ENCODE data around the gene TNF.
"Not testable (repeated sequence)": the region's sequence is repeated elsewhere in the genome, so short reads cannot be mapped to it uniquely, and the experiment has no call there.

The TNF gene

GRCh38 chr6:31588871-31589650 is 13.7 kb downstream of the TNF start:
- no peak for DNase-seq

DNA sequence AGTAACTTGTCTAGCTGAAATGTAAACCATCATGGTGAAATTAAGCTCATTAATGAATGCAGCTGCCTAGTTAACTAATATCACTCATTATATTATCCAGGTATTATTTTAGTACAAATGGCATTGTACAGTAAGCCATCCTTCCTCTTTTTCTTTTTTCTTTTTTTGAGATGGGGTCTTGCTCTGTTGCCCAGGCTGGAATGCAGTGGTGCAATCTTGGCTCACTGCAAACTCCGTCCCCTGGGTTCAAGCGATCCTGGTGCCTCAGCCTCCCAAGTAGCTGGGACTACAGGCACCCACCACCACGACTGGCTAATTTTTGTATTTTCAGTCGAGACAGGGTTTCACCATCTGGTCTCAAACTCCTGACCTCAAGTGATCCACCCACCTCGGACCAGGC is 15.3 kb downstream of the TNF start:
- not testable (repeated sequence) for DNase-seq

DNA sequence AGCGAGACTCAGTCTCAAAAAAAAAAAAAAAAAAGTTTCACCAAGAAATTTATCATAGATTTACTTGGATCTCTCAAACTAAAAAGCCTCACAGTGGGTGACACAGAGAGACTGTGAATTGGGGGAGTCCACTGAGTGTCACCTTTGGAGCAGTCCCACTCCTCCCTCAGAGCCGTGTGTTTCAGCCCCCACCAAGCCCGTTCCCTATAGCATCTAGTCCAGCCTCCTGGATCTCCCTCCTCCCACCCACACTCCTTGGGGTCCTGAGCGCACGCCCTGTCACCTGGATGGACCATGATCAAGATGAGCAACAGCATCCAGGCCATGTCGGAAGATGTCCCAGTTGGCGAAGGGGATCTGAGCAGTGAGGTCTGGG is 17.0 kb downstream of the TNF start:
- no peak for DNase-seq

DNA sequence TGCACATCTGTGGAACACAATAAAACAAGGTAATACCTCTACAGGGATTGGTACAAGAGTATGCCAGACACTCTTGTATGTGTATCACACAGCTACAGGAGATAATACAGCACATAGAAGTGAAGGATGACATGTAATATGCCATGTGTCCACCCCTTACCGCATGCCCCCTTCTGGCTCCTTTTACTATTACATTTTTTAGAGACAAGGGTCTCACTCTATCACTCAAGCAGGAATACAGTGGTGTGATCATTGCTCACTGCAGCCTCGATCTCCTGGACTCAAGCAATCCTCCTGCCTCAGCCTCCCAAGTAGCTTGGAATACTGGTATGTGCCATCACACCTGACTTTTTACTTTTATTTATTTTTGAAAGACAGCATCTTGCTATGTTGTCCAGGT is 21.6 kb downstream of the TNF start:
- no peak for DNase-seq

DNA sequence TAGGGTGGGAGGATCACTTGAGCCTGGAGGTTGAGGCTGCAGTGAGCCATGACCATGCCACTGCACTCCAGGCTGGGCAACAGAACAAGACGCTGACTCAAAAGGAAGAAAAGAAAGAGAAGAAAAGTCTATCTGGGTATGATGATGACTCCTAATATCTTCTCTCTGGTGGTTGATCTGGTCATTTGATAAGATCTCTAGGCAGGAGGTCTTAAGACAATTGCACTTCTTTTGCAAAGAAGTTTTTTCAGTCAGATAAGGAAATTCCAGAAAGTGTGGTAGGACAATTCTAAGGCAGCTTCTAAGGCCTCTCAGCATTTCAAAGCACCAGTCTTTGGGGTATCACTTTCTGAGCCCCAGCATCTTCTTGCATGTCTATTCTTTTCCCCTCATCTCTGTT is 32.0 kb downstream of the TNF start:
- no peak for DNase-seq

DNA sequence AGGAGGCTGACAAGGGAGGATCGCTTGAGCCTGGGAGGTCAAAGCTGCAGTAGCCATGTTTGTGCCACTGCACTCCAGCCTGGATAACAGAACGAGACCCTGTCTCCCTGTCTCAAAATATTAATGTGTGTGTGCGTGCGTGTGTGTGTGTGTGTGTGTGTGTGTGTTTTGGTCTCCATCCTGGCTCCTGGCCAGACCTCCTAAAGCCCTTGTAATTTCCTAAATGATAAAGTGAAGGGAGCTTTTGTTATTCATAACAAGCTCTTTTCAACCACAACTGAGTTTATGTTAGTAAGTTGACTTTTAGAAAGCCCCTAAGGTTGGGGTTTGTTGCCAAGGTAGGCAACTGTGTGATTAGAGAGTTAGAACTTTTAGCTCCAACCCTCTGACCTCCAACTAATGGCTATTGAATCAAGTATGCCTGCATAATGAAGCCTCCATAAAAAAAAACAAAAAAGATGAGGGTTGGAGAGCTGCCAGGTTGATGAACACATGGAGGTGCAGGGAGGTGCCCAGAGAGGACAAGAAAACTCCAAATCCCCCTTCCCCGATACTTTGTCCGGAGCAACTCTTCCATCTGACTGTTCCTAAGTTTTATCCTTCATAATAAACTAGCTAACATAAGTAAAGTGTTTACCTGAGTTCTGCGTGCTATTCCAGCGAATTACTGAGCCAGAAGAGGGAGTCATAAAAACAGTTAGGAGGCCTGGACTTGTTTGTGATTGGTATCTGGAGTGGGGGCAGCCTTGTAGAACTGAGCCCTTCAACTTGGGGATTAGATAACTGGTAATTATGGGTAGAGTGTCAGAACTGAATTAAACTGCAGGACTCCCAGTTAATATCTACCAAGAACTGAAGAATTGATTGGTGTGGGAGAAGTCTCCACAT is 34.4 kb downstream of the TNF start:
- DNase-seq, result no peak

- no peak for DNase-seq
These were observed 35.6 kb downstream of the TNF start for GRCh38 chr6:31610968-31611367.

- DNase-seq, result no peak
These were observed 38.8 kb downstream of the TNF start for GRCh38 chr6:31614075-31614619.

DNA sequence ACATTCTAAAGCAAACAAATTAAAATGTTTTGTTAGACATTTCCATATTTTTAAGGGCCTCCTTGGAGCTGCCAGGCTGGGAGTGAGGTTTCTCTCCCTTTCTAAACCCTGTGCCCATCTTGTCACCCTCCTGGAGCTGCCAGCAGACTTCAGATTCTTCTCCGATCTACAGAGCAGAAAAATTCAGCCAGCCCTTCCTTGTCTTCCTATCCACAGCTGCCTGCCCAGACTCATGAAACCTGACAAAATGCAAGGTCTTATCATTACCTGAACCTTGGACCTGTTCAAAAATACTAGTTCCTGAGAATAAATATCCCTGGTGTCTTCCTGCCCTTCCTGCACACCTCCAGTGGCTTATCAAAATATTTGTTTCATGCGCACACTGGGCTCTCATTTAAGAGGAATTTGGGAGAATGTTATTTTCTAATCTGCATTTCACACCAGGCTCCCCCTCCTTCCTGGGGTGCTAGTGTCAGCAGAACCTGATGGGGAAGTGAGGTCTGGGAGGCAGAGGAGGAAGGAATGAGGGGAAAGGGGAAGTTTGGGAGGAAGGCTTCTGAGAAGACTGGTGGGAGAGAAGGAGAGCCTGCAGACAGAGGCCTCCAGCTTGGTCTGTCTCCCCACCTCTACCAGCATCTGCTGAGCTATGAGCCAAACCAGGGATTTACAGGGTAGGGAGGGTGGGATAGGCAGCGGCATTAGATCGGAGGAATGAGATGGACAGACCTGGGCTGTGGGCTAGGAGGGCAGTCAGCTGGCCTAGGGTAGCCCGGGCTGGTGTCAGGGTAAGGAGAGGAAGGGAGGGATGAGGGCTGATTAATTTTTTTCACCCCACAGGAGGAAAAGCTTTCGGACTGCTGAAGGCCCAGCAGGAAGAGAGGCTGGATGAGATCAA is 39.6 kb downstream of the TNF start, which contains the start of gene AIF1:
TSS of gene AIF1 (plus strand) at position 551 of the 895 bp plus-strand sequence. CDS start at position 647, 96 bp downstream.
- DNase-seq, result no peak

- DNase-seq, result no peak
These were observed 40.4 kb downstream of the TNF start for GRCh38 chr6:31615748-31616147.

DNA sequence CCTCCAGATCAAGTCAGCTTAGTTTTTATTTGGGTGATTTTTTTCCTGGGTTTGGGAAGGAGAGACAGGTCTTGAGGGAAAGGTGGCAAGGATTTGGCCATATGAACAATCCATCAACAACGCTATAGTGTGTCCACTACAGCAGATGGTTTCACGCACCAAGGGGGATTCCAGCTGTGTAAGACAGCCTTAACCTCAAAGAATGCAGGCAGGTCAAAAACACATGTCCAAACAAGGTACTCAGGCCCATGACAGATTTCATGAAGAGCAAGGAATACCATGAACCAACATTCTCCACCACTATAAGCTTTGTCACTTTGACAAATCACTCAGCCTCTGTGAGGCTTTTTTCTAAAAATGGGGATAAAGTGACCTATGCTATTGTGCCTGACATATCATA is 41.6 kb downstream of the TNF start:
- no peak for DNase-seq

GRCh38 chr6:31619805-31620585 is 44.6 kb downstream of the TNF start:
- DNase-seq, result peak; percentile 98

DNA sequence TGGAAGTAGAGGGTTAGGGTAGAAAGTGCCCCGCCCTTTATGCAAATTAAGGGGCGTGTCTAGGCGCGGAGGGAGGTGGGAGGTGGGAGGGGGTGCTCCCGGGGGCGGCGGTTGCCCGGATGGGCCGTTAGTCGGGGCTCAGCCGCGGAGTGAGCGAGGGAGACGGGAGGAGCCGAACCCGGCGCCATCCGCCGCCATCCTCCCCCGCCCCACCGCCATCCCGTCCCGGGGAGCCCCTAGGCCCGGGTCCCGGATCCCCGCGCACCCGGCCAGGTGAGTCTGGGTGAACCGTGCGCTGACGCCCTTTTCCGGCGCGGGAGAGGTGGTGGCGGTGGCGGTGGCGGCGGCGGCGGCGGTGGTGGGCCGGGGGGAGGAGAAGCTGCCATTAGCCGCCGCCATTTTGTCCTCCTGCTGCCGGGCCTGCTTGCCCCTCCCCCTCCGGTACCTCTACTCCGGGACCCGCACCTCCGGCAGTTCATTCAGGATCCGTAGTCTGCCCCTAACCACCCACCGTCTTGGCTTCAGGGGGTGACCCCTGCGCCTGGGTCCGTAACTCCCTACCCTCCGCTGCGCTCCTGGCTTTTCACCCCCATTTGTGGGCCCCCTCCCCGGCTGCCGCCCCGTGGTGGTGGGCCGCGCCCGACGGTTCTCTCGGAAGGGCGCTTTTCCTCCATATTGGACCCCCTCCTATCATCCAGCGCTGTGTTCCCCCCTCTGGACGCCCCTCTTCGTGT is 45.4 kb downstream of the TNF start, which contains the start of gene PRRC2A:
TSS of gene PRRC2A (plus strand) at position 130 of the 734 bp plus-strand sequence. CDS start 2,075 bp downstream, outside the sequence.
- DNase-seq, result peak; percentile 97

DNA sequence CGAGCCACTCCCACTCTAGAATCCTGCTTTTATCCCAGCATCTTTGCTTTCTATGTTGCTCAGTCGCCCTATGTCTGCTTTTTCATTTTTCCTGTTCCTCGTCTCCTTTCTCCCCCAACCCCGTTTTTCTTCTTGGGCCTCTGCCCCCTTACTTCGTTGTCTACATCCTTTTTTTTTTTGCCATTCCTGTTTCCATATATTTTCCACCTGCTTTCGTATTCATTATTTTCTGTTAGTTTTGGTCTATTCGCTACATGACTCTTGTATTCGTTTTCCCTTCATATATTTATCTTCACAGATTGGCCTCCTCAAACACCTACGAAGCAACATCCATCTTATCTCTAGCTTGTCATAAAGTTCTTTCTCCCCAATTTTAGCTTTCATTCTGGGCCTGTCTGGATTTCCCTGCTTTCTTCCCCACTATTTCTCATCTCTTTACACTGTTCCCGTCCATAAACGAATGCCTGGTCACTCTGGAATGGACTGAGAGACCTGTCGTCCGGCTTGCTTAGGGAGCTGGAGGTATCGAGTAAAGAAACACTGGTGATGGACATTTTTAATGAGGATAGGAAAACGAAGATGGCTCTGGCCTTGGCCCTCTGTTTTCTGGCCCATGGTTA is 46.1 kb downstream of the TNF start:
- no peak for DNase-seq

GRCh38 chr6:31621991-31622390 is 46.6 kb downstream of the TNF start:
- no peak for DNase-seq

GRCh38 chr6:31622684-31623091 is 47.3 kb downstream of the TNF start:
- DNase-seq, result no peak

- DNase-seq, result no peak
These were observed 48.7 kb downstream of the TNF start for GRCh38 chr6:31624070-31624469.

DNA sequence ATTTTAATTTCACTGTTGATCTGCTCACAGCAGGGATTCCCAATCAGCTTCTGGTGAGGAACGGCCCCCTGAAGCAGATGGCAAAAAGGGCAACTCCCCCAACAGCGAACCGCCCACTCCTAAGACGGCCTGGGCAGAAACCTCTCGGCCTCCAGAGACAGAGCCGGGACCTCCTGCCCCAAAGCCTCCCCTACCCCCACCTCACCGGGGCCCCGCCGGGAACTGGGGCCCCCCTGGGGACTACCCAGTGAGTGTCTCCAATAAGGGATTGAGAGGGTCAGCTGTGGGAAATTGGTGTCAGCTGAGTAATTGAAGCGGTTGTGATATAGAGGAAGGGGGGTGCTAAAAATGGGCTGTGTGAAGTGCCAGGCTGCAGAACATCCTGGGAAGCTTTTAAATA is 51.6 kb downstream of the TNF start:
- DNase-seq, result no peak

GRCh38 chr6:31627690-31628287 is 52.4 kb downstream of the TNF start:
- DNase-seq, result no peak
